ENCODE data around the gene HMGXB4. TPM values are rescaled to one million over a fixed set of nuclear protein-coding genes. Genes with fewer than 3 reads are reported as not detected.
A peak's percentile ranks its signal among the peaks of the same experiment; 100 is the strongest.

The HMGXB4 gene
- total and polyA plus RNA-seq, 2 of the 13 experiments (the other 11 are each of a cell fraction or from before 2014, with no cell fraction given), result 13.9 to 16.3 TPM

DNA sequence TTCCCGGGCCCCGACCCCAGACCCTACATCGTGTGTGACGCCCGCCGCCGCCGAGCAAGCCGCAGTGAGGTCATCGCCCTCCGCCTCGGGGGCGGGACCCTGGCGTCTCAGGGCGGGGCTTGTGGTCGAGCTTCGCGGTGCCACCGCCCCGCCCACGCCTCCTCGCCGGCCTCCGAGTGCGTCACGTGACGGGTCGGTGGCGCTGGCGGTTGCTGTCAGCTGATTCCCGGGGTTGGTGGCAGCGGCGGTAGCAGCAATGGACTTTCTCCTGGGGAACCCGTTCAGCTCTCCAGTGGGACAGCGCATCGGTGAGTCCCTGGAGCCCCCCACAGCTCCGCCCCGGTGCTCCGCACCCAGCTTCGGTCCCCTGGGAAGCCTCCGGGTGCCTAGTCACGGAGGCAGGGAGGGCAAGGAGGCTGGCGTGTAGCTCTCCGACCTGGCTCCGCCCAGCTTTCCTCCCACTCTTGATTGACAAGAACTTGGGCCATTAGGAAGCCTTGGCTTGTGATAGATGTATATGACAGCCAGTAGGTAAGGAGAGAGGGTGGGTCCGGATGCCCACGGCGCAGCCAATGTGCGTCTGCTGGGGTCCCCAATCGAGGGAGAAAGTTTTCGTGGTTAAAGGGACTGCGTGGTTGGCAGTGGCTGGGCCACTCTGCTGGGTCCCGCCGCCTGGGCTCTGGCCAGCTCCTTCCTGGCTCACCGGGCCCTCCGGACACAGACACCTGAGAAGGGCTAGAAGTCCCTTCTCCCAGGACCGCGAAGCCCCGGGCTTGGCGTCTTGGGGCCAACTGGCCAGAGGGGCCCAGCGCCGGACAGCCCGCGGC is 42.6 kb downstream of the HMGXB4 start, which contains the start of gene TOM1 (continued):
- TF ChIP-seq ATF5 (CRISPR knock-in tag; IDR thresholded peaks at IDR 0.05; ENCODE audit: low read depth) (no peak), ZSCAN9 (CRISPR knock-in tag; IDR thresholded peaks at IDR 0.05; ENCODE audit: borderline replicate concordance) (peak; percentile 6; the same call in 1 of the 2 replicates), ZNF136 (CRISPR knock-in tag; IDR thresholded peaks at IDR 0.05; ENCODE audit: low read depth) (no peak), ATF7 (IDR thresholded peaks at IDR 0.05) (peak; percentile 42), ATF7 (CRISPR knock-in tag; IDR thresholded peaks at IDR 0.05) (peak; percentile 86), CREB1 (IDR thresholded peaks at IDR 0.05) (peak; percentile 86), CREB1 (CRISPR knock-in tag; IDR thresholded peaks at IDR 0.05) (peak; percentile 76), THYN1 (CRISPR knock-in tag; IDR thresholded peaks at IDR 0.05; ENCODE audit: borderline replicate concordance, low read depth) (no peak), NFIB (CRISPR knock-in tag; IDR thresholded peaks at IDR 0.05; ENCODE audit: borderline replicate concordance) (no peak), RERE (CRISPR knock-in tag; IDR thresholded peaks at IDR 0.05; ENCODE audit: low read depth) (peak; percentile 20; the same call in 1 of the 2 replicates), KIAA2018 (CRISPR knock-in tag; IDR thresholded peaks at IDR 0.05; ENCODE audit: borderline replicate concordance) (no peak), PCBP1 (IDR thresholded peaks at IDR 0.05; ENCODE audit: borderline replicate concordance, low read depth, low read length) (no peak), ATRX (CRISPR knock-in tag; IDR thresholded peaks at IDR 0.05; ENCODE audit: borderline replicate concordance) (no peak), POLR2A (IDR thresholded peaks at IDR 0.05; ENCODE audit: insufficient read depth in 1 of 2, low read depth in 2 of 2, low read length in 2 of 2) (peak; percentile 88 to 95)

Measured in HepG2 (cell line).